Central memory CD8-positive, alpha-beta T cell (primary cell): ENCODE data around the gene LRIT1.

ENCODE experiments used
- ATAC-seq: fragments of 150-1000 bp; cut with Tn5 transposase; replicated peaks from 2 replicates; pipeline ENCODE4 v1.10.0; 2022; ENCODE audit warnings: mild to moderate bottlenecking, moderate FRiP score, moderate number of reproducible peaks; ENCODE audit not compliant: poor library complexity, severe bottlenecking; ENCODE audit errors: extremely low read depth
- DNase-seq, 2 donors: peaks; one replicate each; pipeline ENCODE4 v3.0.0; 2021; ENCODE audit warnings: low spot score in 2 of 2
- H3K27ac Mint-ChIP-seq: one replicate; pipeline ENCODE4 v1.8.0; 2022; ENCODE audit warnings: low read depth, mild to moderate bottlenecking, moderate library complexity, mixed read lengths
- H3K27me3 Mint-ChIP-seq: one replicate; pipeline ENCODE4 v1.8.0; 2022; ENCODE audit warnings: mixed read lengths
- H3K36me3 Mint-ChIP-seq: one replicate; pipeline ENCODE4 v1.8.0; 2022; ENCODE audit warnings: mild to moderate bottlenecking, moderate library complexity, mixed read lengths; ENCODE audit not compliant: insufficient read depth
- H3K4me1 Mint-ChIP-seq: one replicate; pipeline ENCODE4 v1.8.0; 2022; ENCODE audit warnings: mixed read lengths
- H3K4me3 Mint-ChIP-seq: one replicate; pipeline ENCODE4 v1.8.0; 2022; ENCODE audit warnings: mild to moderate bottlenecking, moderate library complexity, mixed read lengths
- H3K9me3 Mint-ChIP-seq: one replicate; pipeline ENCODE4 v1.8.0; 2022; ENCODE audit warnings: mixed read lengths

Gene LRIT1

DNA sequence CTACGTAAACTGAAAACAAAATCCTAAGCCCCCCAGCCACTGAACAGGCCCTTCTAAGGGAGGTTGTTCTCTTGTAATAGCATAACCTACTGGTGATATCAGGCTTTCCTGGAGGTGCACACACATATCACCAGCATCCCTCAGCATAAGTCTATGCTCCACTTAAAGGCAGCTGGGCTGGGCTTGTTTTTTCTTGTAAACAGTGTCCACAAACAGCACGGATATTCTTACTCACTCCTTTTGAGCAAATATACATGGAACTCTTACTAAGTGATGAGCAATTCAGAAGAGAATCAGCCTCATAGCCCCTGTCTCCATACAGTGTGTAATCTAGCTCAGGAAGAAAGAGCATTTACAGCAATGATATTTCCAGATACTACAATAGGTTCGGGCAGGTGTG lies 2.4 kb downstream of the LRIT1 start:
- Mint-ChIP-seq H3K36me3 (no peaks in the 10 kb centered on the region), H3K4me3 (no peak overlapping the region), H3K4me1 (no peaks in the 10 kb centered on the region), H3K27ac (no peak overlapping the region), H3K9me3 (no peaks in the 10 kb centered on the region), H3K27me3 (peaks cover 31% of the 10 kb centered on the region)
- DNase-seq (no peak), ATAC-seq (no peak)

DNA sequence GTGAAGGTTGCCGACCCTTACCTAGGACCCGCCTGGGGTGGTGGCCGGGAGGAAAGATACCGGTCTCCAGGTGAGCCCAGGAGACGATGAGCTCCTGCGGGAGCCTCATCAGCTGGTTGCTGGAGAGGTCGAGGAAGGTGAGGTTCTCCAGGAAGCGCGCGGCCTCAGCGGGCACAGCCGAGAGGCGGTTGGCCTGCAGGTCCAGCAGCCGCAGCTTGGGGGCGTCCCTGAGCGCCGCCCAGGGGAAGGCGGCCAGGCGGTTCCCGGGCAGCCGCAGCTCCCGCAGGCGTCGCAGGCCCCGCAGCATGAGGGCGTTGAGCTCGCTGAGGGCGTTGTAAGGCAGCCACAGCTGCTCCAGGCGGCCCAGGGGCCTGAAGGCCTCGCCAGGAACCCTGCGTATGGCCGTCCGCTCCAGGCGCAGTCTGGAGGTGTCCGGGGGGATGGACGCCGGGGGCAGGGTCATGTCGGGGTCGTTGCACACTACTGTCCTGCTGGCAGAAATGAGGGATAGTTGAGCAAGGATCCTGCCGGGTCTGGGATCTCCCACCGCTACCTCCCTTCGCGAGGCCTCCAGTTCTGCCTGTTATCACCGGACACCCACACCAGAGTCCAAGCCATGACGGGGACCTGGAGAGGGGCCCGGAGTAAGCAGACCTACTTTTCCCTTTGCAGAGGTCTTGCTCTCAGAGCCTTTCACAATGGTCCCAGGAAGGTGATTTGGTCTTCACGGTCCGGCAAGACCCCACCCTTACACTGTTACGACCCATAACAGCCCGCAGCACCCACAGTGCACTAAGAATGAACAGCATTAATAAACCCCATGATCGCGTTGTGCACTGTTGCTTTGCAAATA lies 3.9 kb downstream of the LRIT1 start:
- no peaks in the 10 kb centered on the region for H3K9me3 Mint-ChIP-seq
- H3K4me1 Mint-ChIP-seq: no peaks in the 10 kb centered on the region
- no peaks in the 10 kb centered on the region for H3K36me3 Mint-ChIP-seq
- no peak for ATAC-seq
- H3K27me3 Mint-ChIP-seq: peaks cover 38% of the 10 kb centered on the region
- DNase-seq: no peak
- H3K4me3 Mint-ChIP-seq: no peak overlapping the region
- no peak overlapping the region for H3K27ac Mint-ChIP-seq

DNA sequence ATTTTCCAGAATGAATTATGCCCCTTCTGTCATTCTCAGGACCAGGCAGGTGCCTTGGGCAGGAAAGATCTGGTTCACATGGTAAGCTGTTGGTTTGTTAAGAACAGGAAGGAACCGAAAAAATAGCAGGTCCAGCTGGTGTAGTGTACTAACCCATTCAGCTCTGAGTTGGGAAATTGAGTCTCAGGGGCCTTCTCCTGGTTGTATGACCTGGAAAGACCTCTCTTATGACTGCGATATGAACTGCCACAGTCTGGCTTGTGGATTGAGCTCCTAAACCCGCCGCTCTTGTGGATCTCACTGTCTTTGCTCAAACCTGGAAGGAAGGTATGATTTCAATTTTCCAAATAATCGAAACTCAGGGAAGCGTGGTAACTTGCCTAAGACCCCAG lies 4.5 kb downstream of the LRIT1 start:
- H3K27ac Mint-ChIP-seq: no peak overlapping the region
- no peaks in the 10 kb centered on the region for H3K9me3 Mint-ChIP-seq
- H3K4me3 Mint-ChIP-seq: no peak overlapping the region
- DNase-seq: no peak
- peaks cover 43% of the 10 kb centered on the region for H3K27me3 Mint-ChIP-seq
- no peaks in the 10 kb centered on the region for H3K36me3 Mint-ChIP-seq
- H3K4me1 Mint-ChIP-seq: no peaks in the 10 kb centered on the region
- no peak for ATAC-seq

GRCh38 chr10:84235096-84235495 lies 6.2 kb downstream of the LRIT1 start:
- no peaks in the 10 kb centered on the region for H3K4me1 Mint-ChIP-seq
- no peak overlapping the region for H3K27ac Mint-ChIP-seq
- ATAC-seq (no peak), DNase-seq (no peak)
- H3K4me3 Mint-ChIP-seq: no peak overlapping the region
- no peaks in the 10 kb centered on the region for H3K36me3 Mint-ChIP-seq
- H3K9me3 Mint-ChIP-seq: no peaks in the 10 kb centered on the region
- H3K27me3 Mint-ChIP-seq: peaks cover 40% of the 10 kb centered on the region

DNA sequence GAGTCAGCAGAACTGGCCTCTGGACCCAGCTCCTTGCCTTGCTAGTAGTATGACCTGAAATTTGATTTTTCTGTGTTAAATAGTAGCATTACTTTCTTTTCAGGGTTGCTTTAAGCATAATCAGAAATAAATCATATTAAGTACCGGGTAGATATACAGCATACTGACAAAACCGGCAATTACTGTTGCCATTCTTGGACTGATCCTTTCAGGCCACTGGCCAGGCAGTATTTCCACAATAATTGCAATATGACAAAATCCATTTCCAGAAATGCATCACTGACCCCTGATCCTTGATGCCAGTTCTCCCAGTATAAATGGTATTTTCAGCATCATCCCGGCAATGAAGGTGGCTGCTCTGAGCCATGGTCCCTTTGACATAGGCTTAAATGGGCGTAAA lies 6.9 kb downstream of the LRIT1 start:
- DNase-seq: no peak
- H3K36me3 Mint-ChIP-seq: no peaks in the 10 kb centered on the region
- H3K4me3 Mint-ChIP-seq: no peak overlapping the region
- H3K4me1 Mint-ChIP-seq: no peaks in the 10 kb centered on the region
- H3K27ac Mint-ChIP-seq: no peak overlapping the region
- H3K9me3 Mint-ChIP-seq: no peaks in the 10 kb centered on the region
- no peak for ATAC-seq
- peaks cover 39% of the 10 kb centered on the region for H3K27me3 Mint-ChIP-seq

DNA sequence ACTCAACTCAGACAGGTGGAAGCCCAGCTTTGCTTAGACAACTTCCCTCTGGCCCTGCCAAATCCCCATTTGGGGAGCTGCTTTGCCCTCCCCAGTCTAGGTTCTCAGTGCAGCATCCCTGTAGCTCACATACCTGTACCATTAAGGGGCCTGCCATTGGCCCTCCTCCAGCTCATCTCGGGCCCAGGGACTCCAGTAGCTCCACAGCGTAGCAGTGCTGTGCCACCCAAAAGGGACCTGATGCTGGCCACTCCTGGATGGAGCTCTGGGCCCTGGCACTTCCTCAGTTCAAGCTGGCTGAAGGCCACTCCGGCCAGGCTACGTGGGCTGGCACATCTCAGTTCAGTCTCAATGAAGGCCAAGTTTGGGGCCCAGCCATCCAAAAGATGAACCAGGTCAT lies 7.4 kb downstream of the LRIT1 start:
- peaks cover 39% of the 10 kb centered on the region for H3K27me3 Mint-ChIP-seq
- H3K9me3 Mint-ChIP-seq: no peaks in the 10 kb centered on the region
- no peaks in the 10 kb centered on the region for H3K4me1 Mint-ChIP-seq

GRCh38 chr10:84232376-84232775 lies 9.0 kb downstream of the LRIT1 start:
- no peak overlapping the region for H3K27ac Mint-ChIP-seq
- H3K27me3 Mint-ChIP-seq: peaks cover 52% of the 10 kb centered on the region
- H3K4me1 Mint-ChIP-seq: no peaks in the 10 kb centered on the region
- H3K36me3 Mint-ChIP-seq: no peaks in the 10 kb centered on the region
- no peak for ATAC-seq
- H3K9me3 Mint-ChIP-seq: no peaks in the 10 kb centered on the region
- H3K4me3 Mint-ChIP-seq: no peak overlapping the region
- DNase-seq: no peak

More for the DNA sequence above, 7.4 kb downstream of the LRIT1 start:
- no peak overlapping the region for H3K4me3 Mint-ChIP-seq
- DNase-seq (no peak), ATAC-seq (no peak)
- H3K27ac Mint-ChIP-seq: no peak overlapping the region
- no peaks in the 10 kb centered on the region for H3K36me3 Mint-ChIP-seq

DNA sequence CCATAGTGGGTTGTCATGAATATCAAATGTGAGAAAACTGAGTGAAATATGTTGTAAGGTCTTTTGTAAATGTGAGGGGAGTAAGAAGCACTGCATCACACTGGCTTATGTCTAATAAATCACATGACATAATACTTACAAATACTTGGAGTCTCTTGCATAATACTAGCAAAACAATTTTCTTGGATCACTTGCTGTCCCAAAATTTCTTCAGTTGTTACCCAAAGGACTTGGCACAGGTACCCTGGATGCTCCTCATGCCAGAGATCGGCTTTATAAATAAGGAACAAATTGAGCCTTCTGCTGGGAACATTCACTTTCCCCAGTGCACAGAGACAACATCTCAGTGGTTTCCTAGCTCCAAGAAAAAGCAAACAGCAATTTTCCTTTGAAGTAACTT lies 11.0 kb downstream of the LRIT1 start:
- DNase-seq (no peak), ATAC-seq (no peak)
- H3K4me3 Mint-ChIP-seq: no peak overlapping the region
- H3K36me3 Mint-ChIP-seq: no peaks in the 10 kb centered on the region
- no peaks in the 10 kb centered on the region for H3K9me3 Mint-ChIP-seq
- no peak overlapping the region for H3K27ac Mint-ChIP-seq
- H3K4me1 Mint-ChIP-seq: no peaks in the 10 kb centered on the region
- H3K27me3 Mint-ChIP-seq: peaks cover 59% of the 10 kb centered on the region

GRCh38 chr10:84227810-84228209 lies 13.5 kb downstream of the LRIT1 start:
- no peak overlapping the region for H3K4me3 Mint-ChIP-seq
- no peaks in the 10 kb centered on the region for H3K9me3 Mint-ChIP-seq
- DNase-seq: no peak
- ATAC-seq: no peak
- peaks cover 70% of the 10 kb centered on the region for H3K27me3 Mint-ChIP-seq
- H3K27ac Mint-ChIP-seq: no peak overlapping the region
- H3K4me1 Mint-ChIP-seq: no peaks in the 10 kb centered on the region
- no peaks in the 10 kb centered on the region for H3K36me3 Mint-ChIP-seq

- H3K27me3 Mint-ChIP-seq: peaks cover 72% of the 10 kb centered on the region
- no peaks in the 10 kb centered on the region for H3K4me1 Mint-ChIP-seq
- no peaks in the 10 kb centered on the region for H3K36me3 Mint-ChIP-seq
- no peak overlapping the region for H3K4me3 Mint-ChIP-seq
- ATAC-seq (no peak), DNase-seq (no peak)
- H3K27ac Mint-ChIP-seq: no peak overlapping the region
- H3K9me3 Mint-ChIP-seq: no peaks in the 10 kb centered on the region
These were observed 14.7 kb downstream of the LRIT1 start for GRCh38 chr10:84226616-84227015.

DNA sequence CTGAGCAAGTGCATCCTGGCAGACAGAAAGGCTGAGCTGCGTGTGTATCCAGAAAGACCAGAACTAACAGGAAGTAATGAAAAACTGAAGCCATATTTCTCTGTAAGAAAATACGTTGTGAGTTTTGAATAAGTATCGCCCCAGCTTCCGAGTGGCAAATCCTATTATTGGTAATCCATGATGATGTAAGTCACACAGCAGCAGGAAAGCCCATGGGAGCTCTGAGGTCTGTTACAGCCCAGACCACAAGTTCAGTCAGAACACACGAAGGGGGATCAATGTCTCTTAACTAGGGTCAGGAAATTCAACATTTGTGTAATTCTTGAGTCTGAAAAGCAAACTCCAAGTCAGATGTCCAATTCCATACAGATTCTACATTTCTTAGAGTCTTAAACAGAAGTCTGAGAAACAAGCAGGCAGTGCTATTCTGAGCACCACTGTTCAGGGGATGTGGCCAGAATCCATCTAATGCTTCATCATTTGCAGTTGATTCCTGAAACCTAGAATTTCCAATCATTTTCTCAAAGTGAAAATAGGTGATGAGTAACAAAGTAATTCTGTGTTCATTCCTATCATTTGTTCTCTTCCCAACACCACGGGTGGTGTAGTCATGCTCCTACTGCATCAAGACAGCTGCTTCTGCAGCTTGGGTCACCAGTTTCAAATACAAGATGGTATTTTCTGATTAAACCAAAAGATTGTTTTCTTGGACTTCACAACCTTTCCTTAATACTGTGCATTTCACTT lies 15.7 kb downstream of the LRIT1 start, which contains the start of gene LRIT2:
Gene LRIT2 (minus strand): TSS at position 118 of the 747 bp plus-strand sequence. CDS start 24 bp downstream, at position 94.
- H3K27me3 Mint-ChIP-seq: peaks cover 72% of the 10 kb centered on the region
- H3K27ac Mint-ChIP-seq: no peak within 1 kb of the TSS
- no peaks in the 10 kb centered on the region for H3K4me1 Mint-ChIP-seq

DNA sequence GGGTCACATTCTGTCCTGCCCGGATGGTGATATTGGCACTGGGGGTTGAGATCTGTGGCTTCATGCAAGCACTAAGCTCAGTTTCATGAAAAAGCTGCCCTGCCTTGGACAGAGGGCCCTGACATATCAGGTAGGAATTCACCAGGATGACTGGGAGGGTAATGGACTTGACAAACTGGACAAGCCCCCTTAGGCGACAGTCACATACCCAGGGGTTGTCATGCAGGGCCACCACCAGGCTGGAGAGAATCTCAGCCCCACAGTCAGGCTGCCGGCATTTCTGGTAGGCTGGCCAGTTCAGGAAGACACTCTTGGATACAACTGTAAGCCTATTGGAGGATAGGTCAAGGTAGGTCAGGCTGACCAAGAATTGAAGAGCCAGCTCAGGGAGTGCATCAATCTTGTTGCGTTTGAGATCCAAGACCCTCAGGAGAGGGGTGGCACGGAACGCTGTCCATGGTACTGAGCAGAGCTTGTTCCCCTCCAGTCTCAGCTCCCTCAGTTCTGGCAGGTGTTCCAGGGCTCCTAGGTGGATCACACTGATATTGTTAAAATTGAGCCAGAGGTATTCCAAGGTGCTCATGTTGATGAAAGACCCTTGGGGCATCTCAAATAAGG lies 16.8 kb downstream of the LRIT1 start:
- ATAC-seq (no peak), DNase-seq (no peak)
- Mint-ChIP-seq H3K4me3 (no peak overlapping the region), H3K36me3 (no peaks in the 10 kb centered on the region), H3K27ac (no peak overlapping the region), H3K9me3 (peaks cover under 1% of the 10 kb centered on the region), H3K4me1 (no peaks in the 10 kb centered on the region), H3K27me3 (peaks cover 67% of the 10 kb centered on the region)

More for the DNA sequence above, 15.7 kb downstream of the LRIT1 start, which contains the start of gene LRIT2:
- Mint-ChIP-seq H3K9me3 (no peaks in the 10 kb centered on the region), H3K36me3 (no peaks in the 10 kb centered on the region), H3K4me3 (no peak within 1 kb of the TSS)
- DNase-seq: no peak
- no peak for ATAC-seq
